BLaER1 (cell line): Measurements from ENCODE around the gene ZNF606.

Experiments used
- H3K27ac ChIP-seq: shearing (Covaris generic); formaldehyde crosslinking; 2 replicates; pipeline ENCODE4 v1.8.1; 2022
- H3K27me3 ChIP-seq: shearing (Covaris generic); formaldehyde crosslinking; 2 replicates; pipeline ENCODE4 v1.8.1; 2022
- H3K36me3 ChIP-seq: shearing (Covaris generic); formaldehyde crosslinking; 2 replicates; pipeline ENCODE4 v1.8.1; 2022
- H3K4me1 ChIP-seq: shearing (Covaris generic); formaldehyde crosslinking; 2 replicates; pipeline ENCODE4 v1.8.1; 2022
- H3K4me2 ChIP-seq: shearing (Covaris generic); formaldehyde crosslinking; 2 replicates; pipeline ENCODE4 v1.8.1; 2022
- H3K4me3 ChIP-seq: shearing (Covaris generic); formaldehyde crosslinking; 2 replicates; pipeline ENCODE4 v1.8.1; 2022
- H3K9ac ChIP-seq: shearing (Covaris generic); formaldehyde crosslinking; 2 replicates; pipeline ENCODE4 v1.8.1; 2022
- H3K9me3 ChIP-seq: shearing (Covaris generic); formaldehyde crosslinking; 2 replicates; pipeline ENCODE4 v1.8.1; 2022
- H4K20me1 ChIP-seq: shearing (Covaris generic); formaldehyde crosslinking; 2 replicates; pipeline ENCODE4 v1.8.1; 2022
- Cebpa-rat ChIP-seq: shearing (Covaris generic); IDR thresholded peaks from 2 replicates; pipeline ENCODE4 v1.8.1; 2022

Gene ZNF606

DNA sequence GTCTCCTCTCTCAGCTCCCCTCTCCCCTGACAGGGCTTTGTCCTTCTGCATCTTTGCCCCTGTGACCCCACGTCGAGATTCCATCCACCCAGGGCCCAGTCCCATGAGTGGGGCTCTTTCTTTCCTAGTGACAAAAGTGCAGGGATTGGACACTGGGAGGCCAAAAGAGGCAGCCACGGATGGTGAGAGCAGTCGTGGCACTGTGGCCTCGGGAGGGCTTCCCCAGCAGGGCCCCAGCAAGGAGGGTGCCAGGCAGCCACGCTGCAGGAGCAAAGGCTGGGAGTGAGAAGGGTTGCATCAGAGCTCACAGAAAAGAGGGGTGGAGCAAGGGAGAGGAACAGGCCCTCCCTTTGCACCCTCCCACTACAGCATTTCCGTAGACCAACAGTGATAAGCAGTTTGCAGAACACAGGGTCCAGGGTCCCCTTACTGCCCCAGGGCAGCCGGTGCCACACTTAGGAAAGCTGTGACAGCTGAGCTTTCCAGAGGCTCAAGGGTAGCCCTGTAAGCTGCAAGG, 36.1 kb upstream of the ZNF606 start:
- Histone ChIP-seq H3K4me3 (no peak overlapping the region), H3K9me3 (peaks cover 40% of the 10 kb centered on the region), H3K27ac (peak overlapping the region; percentile 20; the same call in 1 of the 2 replicates), H3K4me1 (peaks cover 14% of the 10 kb centered on the region), H3K4me2 (0 out of 2 replicates have a peak overlapping the region, but pooled peaks have one; percentile 9), H4K20me1 (no peaks in the 10 kb centered on the region), H3K9ac (no peak overlapping the region), H3K36me3 (no peaks in the 10 kb centered on the region), H3K27me3 (no peaks in the 10 kb centered on the region)
- no peak for TF ChIP-seq Cebpa-rat

DNA sequence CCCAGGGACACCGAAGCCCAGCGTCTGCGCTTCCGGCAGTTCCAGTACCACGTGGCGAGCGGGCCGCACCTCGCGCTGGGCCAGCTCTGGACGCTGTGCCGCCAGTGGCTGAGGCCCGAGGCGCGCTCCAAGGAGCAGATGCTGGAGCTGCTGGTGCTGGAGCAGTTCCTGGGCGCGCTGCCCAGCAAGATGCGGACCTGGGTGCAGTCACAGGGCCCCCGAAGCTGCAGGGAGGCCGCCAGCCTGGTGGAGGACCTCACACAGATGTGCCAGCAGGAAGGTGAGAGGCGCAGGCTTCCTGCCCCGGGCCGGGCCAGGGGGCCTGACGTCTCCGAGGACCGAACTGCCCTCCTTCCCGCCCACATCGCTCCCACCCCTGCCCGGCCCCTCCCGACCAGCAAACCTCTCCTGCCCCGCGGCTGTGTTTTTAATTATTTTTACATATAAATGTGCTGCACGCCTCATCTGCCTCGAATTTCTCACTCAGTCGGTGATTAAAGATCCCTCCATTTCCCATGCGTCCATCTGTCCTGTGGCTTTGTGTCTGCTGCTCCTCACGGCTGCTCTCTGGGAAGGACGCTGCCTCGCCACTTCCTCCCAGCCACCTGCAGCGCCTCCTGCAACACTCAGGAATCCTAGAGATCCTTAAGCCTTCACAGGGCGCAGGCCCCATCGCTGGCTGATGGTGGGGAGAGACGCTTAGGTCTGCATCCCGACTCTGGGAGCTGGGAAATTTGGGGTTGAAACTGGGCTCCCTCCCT, 35.5 kb upstream of the ZNF606 start:
- TF ChIP-seq Cebpa-rat, result no peak
- Histone ChIP-seq H3K27ac (peak overlapping the region; percentile 20; the same call in 1 of the 2 replicates), H3K4me2 (peak overlapping the region; percentile 9; the same call in 1 of the 2 replicates), H3K27me3 (no peaks in the 10 kb centered on the region), H3K4me1 (peaks cover 19% of the 10 kb centered on the region), H3K9me3 (peaks cover 34% of the 10 kb centered on the region), H3K4me3 (no peak overlapping the region), H3K9ac (no peak overlapping the region), H4K20me1 (no peaks in the 10 kb centered on the region), H3K36me3 (no peaks in the 10 kb centered on the region)

DNA sequence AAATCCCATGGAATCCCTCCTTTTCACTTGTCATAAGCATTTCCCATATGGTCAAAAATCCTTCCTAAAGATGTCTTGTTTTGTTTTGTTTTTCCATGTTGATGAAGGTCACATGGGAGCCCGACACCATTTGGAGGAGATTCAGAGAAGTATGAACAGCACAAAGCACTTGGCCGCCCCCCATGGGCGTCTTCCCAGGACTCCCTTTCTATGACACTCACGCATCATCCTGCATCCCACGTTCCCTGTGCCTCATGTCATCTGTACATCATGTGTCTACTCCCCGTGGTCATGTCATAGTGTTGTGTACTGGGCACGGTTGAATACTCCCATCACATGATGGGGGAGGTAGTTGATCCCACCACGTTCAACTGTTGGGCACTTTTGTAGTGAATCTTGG, 33.2 kb upstream of the ZNF606 start:
- H3K4me3 ChIP-seq, result no peak overlapping the region
- H3K9me3 ChIP-seq, result peaks cover 11% of the 10 kb centered on the region
- H3K27me3 ChIP-seq, result no peaks in the 10 kb centered on the region
- H3K4me2 ChIP-seq, result no peak overlapping the region
- peaks cover 19% of the 10 kb centered on the region for H3K4me1 ChIP-seq
- H3K36me3 ChIP-seq, result no peaks in the 10 kb centered on the region
- no peak overlapping the region for H3K27ac ChIP-seq
- H4K20me1 ChIP-seq, result no peaks in the 10 kb centered on the region
- TF ChIP-seq Cebpa-rat, result no peak
- H3K9ac ChIP-seq, result no peak overlapping the region

DNA sequence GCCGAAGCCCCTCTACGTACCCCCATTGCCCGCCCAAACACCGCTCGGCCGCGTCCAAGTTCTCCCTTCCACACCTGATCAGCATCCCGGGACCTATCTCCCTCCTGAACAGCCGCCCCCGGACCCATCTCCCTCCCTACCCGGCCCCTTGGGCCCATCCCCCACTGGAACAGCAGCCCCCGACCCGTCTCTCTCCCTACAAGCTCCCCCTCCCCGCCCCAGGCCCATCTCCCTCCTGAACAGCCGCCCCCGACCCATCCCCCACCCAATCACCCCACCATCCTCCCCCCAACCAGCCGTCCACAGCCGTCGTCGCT, 31.8 kb upstream of the ZNF606 start:
- H3K9ac ChIP-seq, result peak overlapping the region; percentile 83
- H3K27me3 ChIP-seq, result no peaks in the 10 kb centered on the region
- H3K9me3 ChIP-seq, result no peaks in the 10 kb centered on the region
- peaks cover 21% of the 10 kb centered on the region for H3K4me1 ChIP-seq
- H3K36me3 ChIP-seq, result no peaks in the 10 kb centered on the region
- H3K4me3 ChIP-seq, result peak overlapping the region; percentile 78
- peak overlapping the region; percentile 80 for H3K4me2 ChIP-seq
- no peak for TF ChIP-seq Cebpa-rat
- H3K27ac ChIP-seq, result peak overlapping the region; percentile 82
- H4K20me1 ChIP-seq, result no peaks in the 10 kb centered on the region

DNA sequence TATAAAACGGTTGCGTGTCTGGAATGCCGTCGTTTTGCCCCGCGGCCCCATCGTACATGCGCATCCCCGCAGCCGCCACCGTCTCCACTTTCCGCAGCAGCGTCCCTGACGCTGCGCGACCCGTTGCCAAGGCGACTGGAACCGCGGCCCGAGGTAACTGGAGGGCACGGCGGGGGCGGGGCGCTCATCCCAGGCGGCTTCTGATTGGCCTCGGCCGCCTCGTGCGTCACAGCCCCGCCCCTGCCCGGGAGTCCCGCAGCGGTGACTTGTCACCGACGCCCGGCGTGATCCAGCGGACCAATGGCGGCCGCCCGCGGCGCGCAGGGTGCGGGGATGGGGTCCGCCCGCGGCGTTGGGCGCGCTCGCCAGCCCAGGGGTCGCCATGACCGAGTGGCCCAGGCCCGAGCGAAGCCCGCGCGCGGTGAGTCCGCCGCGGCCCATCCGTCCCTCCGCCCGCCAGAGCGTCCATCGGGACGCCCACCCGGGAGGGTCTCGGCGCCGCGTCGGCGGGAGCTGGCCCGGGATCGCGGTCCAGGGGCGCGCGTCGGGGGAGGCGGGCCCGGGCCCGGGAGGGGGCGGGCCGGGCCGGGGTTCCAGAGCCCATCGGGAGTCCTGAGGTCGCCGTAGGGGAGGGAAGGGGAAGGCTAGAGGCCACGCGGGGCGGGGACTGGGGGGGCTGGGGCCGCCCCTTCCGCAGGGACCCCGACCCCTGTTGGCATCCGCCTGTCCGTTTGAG, 31.3 kb upstream of the ZNF606 start, which contains the start of gene ZSCAN1:
ZSCAN1 (plus strand) TSS at position 285 of the 736 bp plus-strand sequence. CDS start 3,812 bp downstream, outside the sequence.
- H3K27me3 ChIP-seq, result no peaks in the 10 kb centered on the region
- H3K4me3 ChIP-seq, result peak within 1 kb of the TSS; percentile 78
- no peak for TF ChIP-seq Cebpa-rat
- H3K9ac ChIP-seq, result peak within 1 kb of the TSS; percentile 83
- H3K9me3 ChIP-seq, result no peaks in the 10 kb centered on the region
- H3K36me3 ChIP-seq, result no peaks in the 10 kb centered on the region
- H3K4me1 ChIP-seq, result peaks cover 26% of the 10 kb centered on the region
- H3K4me2 ChIP-seq, result peak within 1 kb of the TSS; percentile 80
- no peaks in the 10 kb centered on the region for H4K20me1 ChIP-seq
- peak within 1 kb of the TSS; percentile 82 for H3K27ac ChIP-seq

DNA sequence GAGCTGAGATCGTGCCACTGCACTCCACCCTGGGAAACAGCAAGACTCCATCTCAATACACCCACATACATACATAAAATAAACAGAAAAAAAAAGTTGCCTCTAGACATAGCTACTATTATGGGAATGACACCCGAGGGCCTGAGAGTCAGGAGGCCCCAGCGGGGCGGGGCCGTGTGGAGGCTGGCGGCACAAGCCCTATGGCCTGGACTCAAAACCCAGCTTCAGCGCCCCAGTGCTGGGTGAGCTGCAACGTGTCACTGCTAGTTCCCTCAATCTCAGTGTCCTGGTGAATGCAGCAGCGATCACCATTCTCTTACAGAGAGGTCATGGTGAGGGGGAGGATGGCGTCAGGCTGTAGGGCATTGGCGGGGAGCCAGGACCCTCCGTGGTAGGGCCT, 22.0 kb upstream of the ZNF606 start:
- no peak overlapping the region for H3K27ac ChIP-seq
- H4K20me1 ChIP-seq, result no peaks in the 10 kb centered on the region
- H3K9me3 ChIP-seq, result peaks cover 28% of the 10 kb centered on the region
- TF ChIP-seq Cebpa-rat, result no peak
- H3K4me1 ChIP-seq, result peaks cover 21% of the 10 kb centered on the region
- no peaks in the 10 kb centered on the region for H3K27me3 ChIP-seq
- H3K9ac ChIP-seq, result no peak overlapping the region
- no peaks in the 10 kb centered on the region for H3K36me3 ChIP-seq
- no peak overlapping the region for H3K4me3 ChIP-seq
- H3K4me2 ChIP-seq, result no peak overlapping the region

DNA sequence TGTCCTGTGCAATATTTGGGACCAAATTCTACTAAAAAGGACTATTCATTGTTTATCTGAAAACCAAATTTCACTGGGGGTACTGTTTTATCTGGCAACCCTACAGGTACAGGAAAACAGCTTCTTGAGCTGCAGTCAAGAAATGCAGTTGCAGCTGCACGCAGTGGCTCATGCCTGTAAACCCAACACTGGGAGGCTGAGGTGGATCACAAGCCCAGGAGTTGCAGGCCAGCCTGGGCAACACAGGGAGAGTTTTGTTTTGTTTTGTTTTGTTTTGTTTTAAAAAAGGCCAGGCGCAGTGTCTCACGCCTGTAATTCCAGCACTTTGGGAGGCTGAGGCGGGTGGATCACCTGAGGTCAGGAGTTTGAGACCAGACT, 19.7 kb upstream of the ZNF606 start:
- H3K27me3 ChIP-seq, result no peaks in the 10 kb centered on the region
- H4K20me1 ChIP-seq, result no peaks in the 10 kb centered on the region
- no peak overlapping the region for H3K9ac ChIP-seq
- peaks cover 28% of the 10 kb centered on the region for H3K9me3 ChIP-seq
- no peak for TF ChIP-seq Cebpa-rat
- H3K36me3 ChIP-seq, result no peaks in the 10 kb centered on the region
- H3K4me2 ChIP-seq, result no peak overlapping the region
- peaks cover 9% of the 10 kb centered on the region for H3K4me1 ChIP-seq
- H3K4me3 ChIP-seq, result no peak overlapping the region
- H3K27ac ChIP-seq, result peak overlapping the region; percentile 33; the same call in 1 of the 2 replicates

DNA sequence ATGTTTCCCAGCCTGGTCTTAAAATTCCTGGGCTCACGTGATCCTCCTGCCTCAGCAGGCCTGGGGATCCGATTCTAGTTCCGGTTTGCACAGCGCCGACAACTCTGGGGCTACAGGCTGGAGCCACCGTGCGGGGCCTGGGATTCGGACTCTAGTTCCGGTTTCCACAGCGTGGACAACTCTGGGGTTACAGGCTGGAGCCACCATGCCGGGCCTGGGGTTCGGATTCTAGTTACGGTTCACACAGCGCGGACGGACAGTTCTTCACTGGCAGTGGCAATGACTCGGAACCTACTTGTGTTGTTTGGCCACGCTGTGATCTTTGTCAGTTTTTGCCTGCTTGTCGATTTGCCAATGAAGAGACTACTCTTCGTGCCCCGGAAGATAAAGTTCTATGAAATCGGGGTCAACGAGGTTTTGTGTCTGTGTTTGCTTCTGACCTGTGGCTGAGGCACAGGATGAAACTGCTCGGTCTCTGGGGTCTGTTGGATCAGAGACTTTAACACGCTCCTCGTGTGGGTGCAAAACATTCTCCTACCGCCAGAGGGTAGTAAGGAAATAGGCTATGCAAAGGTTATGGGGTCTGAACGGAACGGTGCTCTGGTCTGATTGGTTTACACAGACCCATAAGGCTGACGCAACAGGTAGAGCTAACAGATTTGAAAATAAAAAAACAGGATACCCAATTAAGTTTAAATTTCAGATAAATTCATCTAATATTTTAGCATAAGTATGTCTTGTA, 19.1 kb upstream of the ZNF606 start:
- Histone ChIP-seq H3K4me2 (peak overlapping the region; percentile 42; the same call in 1 of the 2 replicates), H3K27me3 (no peaks in the 10 kb centered on the region), H3K9ac (0 out of 2 replicates have a peak overlapping the region, but pooled peaks have one; percentile 5), H3K27ac (peak overlapping the region; percentile 33; the same call in 1 of the 2 replicates), H3K36me3 (no peaks in the 10 kb centered on the region), H3K4me3 (no peak overlapping the region), H3K9me3 (peaks cover 28% of the 10 kb centered on the region), H4K20me1 (no peaks in the 10 kb centered on the region), H3K4me1 (peaks cover 9% of the 10 kb centered on the region)
- TF ChIP-seq Cebpa-rat, result no peak

DNA sequence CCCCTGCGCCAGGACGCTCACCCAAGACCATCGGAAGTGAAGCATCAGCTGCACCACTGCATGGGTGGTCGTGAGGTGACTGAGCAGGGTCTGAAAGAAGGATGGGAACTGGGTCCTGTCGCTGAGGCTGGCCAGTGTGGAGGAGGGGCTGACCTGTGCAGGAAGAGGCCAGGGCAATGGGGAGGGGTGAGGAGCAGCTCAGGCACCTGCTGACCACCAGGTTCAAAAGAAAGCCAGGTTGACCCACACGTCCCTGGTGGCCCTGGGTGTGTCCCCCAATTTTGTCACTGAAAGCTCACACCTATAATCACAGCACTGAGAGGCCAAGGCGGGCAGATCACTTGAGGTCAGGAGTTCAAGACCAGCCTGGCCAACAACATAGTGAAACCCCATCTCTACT, 17.5 kb upstream of the ZNF606 start:
- Histone ChIP-seq H3K9me3 (peaks cover 18% of the 10 kb centered on the region), H3K27me3 (no peaks in the 10 kb centered on the region), H3K4me2 (no peak overlapping the region), H3K36me3 (no peaks in the 10 kb centered on the region), H3K9ac (no peak overlapping the region), H3K4me1 (peaks cover 9% of the 10 kb centered on the region), H4K20me1 (no peaks in the 10 kb centered on the region), H3K4me3 (no peak overlapping the region), H3K27ac (no peak overlapping the region)
- no peak for TF ChIP-seq Cebpa-rat
